Measurements from ENCODE around the gene MATK. TPM values are rescaled to one million over a fixed set of nuclear protein-coding genes. Genes with fewer than 3 reads are reported as not detected.

MATK gene
- total RNA-seq, 4 donors from 2014 or later, result 1.7 TPM; not detected in 3

GRCh38 chr19:3780786-3781304 lies 5.3 kb downstream of the MATK start:
- H3K9me3 ChIP-seq, result peaks cover 0 to 19% (median 3%) of the 10 kb centered on the region in 3 donors
- no peak overlapping the region for H3K4me3 ChIP-seq
- TF ChIP-seq POLR2A (IDR thresholded peaks at IDR 0.05), result no peak
- TF ChIP-seq, protein P1, sequence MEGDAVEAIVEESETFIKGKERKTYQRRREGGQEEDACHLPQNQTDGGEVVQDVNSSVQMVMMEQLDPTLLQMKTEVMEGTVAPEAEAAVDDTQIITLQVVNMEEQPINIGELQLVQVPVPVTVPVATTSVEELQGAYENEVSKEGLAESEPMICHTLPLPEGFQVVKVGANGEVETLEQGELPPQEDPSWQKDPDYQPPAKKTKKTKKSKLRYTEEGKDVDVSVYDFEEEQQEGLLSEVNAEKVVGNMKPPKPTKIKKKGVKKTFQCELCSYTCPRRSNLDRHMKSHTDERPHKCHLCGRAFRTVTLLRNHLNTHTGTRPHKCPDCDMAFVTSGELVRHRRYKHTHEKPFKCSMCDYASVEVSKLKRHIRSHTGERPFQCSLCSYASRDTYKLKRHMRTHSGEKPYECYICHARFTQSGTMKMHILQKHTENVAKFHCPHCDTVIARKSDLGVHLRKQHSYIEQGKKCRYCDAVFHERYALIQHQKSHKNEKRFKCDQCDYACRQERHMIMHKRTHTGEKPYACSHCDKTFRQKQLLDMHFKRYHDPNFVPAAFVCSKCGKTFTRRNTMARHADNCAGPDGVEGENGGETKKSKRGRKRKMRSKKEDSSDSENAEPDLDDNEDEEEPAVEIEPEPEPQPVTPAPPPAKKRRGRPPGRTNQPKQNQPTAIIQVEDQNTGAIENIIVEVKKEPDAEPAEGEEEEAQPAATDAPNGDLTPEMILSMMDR (IDR thresholded peaks at IDR 0.05 in 4 of 5, conservative IDR thresholded peaks at IDR 0.05 in 1 of 5), result no peak
- H3K27me3 ChIP-seq, result peaks cover 22 to 41% (median 28%) of the 10 kb centered on the region in 3 donors
- intact Hi-C loops (cut with DNase I; ENCODE audit: low total_unique reads), result no loop called here
- H3K36me3 ChIP-seq, result no peaks in the 10 kb centered on the region
- in situ Hi-C loops (cut with MboI; ENCODE audit: low sequenced_read_pairs in 4 of 4), result no loop called here
- no peaks in the 10 kb centered on the region for H3K4me1 ChIP-seq
- H3K27ac ChIP-seq, result no peak overlapping the region
- ATAC-seq (no peak), DNase-seq (no peak)

DNA sequence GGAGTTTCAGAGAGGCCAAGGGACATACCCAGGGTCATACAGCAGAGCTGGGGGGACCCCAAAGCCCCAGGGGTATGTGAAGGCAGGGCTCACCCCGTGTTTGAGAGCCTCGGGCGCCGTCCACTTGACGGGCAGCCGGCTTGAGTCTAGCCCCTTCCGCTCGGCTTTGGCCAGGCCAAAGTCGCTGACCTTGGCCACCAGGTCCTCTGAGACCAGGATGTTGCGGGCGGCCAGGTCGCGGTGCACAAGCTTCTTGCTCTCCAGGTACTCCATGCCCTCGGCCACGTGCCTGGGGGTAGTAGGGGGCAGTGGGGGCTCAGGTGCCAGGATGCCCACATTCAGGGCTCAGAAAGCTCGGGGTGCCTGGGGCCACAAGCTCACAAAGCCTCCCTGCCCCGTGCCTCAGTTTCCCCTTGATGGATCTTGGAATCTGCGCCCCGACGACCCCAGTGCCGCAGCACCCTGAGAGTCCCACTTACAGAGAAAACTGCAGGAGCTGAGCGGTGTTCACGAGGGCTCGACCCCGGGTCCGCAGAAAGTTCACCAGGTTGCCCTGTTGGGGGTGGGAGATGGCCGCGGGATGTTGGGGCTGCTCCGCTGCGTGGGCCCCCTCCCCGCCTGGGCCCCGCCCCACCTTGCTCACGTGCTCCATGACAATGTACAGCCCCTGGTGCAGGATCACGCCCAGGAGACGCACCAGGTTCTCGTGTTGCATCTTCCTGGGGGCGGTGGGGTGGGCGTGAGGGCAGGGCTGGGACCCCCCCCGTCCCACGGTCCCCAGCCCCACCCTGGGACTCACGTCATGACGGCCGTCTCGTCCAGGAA lies 7.1 kb downstream of the MATK start:
- Histone ChIP-seq H3K9me3 (peaks cover 0 to 19% (median 3%) of the 10 kb centered on the region in 3 donors), H3K36me3 (no peaks in the 10 kb centered on the region), H3K27me3 (peaks cover 12 to 25% (median 14%) of the 10 kb centered on the region in 3 donors), H3K4me1 (no peaks in the 10 kb centered on the region), H3K27ac (no peak overlapping the region), H3K4me3 (no peak overlapping the region)
- DNase-seq (no peak), ATAC-seq (no peak)
- TF ChIP-seq, protein P1 (IDR thresholded peaks at IDR 0.05 in 4 of 5, conservative IDR thresholded peaks at IDR 0.05 in 1 of 5), result no peak
- TF ChIP-seq POLR2A (IDR thresholded peaks at IDR 0.05), result no peak
- intact Hi-C loops (cut with DNase I; ENCODE audit: low total_unique reads), result no loop called here
- in situ Hi-C loops (cut with MboI; ENCODE audit: low sequenced_read_pairs in 4 of 4), result no loop called here

DNA sequence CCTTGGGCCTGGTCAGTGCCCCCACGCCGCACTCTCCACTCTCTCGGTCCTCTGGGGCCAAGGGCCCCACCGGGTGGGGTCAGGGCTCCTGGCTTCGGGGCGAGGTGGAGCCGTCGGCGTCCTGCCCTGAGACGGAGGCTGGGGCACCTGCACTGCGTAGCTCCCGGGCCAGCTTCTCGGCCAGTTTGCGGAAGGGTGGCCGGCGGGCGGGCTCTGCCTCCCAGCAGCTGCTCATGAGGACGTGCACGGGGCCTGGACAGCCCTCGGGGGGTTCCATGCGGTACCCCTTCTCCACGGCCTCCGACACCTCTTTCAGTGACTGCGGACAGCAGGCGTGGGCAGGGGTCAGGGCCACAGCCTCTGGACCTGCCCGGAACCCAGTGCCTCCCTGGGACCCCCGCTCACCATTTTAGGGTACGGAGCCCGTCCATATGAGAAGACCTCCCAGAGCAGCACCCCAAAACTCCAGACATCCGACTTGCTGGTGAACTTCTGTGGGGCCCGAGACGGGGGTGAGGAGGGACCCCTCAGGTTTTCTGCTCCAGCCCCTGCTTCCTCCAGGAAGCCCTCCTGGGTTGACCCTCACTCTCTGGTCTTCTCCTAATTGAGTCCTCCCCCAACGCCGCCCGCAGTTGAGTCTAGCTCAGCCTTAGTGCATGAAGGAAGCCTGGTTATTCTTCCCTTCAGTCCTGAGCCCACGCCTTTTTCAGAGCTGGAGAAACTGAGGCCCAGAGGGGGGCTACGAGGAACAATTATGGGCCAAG lies 7.9 kb downstream of the MATK start:
- H3K27ac ChIP-seq, result no peak overlapping the region
- peaks cover 0 to 19% (median 3%) of the 10 kb centered on the region in 3 donors for H3K9me3 ChIP-seq
- no peak overlapping the region for H3K4me3 ChIP-seq
- H3K4me1 ChIP-seq, result no peaks in the 10 kb centered on the region
- peaks cover 6 to 17% (median 10%) of the 10 kb centered on the region in 3 donors for H3K27me3 ChIP-seq
- DNase-seq (no peak), ATAC-seq (no peak)
- no peaks in the 10 kb centered on the region for H3K36me3 ChIP-seq
- intact Hi-C loops (cut with DNase I; ENCODE audit: low total_unique reads), result no loop called here
- TF ChIP-seq POLR2A (IDR thresholded peaks at IDR 0.05), result no peak
- TF ChIP-seq, protein P1 (IDR thresholded peaks at IDR 0.05 in 4 of 5, conservative IDR thresholded peaks at IDR 0.05 in 1 of 5), result no peak
- in situ Hi-C loops (cut with MboI; ENCODE audit: low sequenced_read_pairs in 4 of 4), result no loop called here

DNA sequence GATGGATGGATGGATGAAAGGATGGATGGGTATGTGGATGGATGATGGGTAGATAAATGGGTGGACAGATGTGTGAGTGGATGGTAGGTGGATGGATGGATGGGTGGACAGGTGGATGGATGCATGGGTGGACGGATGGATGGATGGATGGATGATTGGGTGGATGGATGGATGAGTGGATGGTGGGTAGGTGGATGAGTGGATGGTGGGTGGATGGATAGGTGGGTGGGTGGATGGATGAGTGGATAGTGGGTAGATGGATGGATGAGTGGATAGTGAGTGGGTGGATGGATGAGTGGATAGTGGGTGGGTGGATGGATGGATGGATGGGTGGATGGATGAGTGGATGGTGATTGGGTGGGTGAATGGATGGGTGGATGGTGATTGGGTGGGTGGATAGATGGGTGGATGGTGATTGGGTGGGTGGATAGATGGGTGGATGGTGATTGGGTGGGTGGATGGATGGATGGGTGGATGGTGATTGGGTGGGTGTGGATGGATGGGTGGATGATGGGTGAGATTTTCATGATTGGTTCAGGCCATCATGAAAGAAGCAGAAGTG lies 9.6 kb downstream of the MATK start:
- DNase-seq (no peak), ATAC-seq (no peak)
- in situ Hi-C loops (cut with MboI; ENCODE audit: low sequenced_read_pairs in 4 of 4) (no loop called here), intact Hi-C loops (cut with DNase I; ENCODE audit: low total_unique reads) (no loop called here)
- no peaks in the 10 kb centered on the region for H3K36me3 ChIP-seq
- no peaks in the 10 kb centered on the region for H3K4me1 ChIP-seq
- H3K27me3 ChIP-seq, result peaks cover 0 to 4% (median 2%) of the 10 kb centered on the region in 3 donors
- TF ChIP-seq, protein P1 (IDR thresholded peaks at IDR 0.05 in 4 of 5, conservative IDR thresholded peaks at IDR 0.05 in 1 of 5), result no peak
- no peak for TF ChIP-seq POLR2A (IDR thresholded peaks at IDR 0.05)
- H3K9me3 ChIP-seq, result peaks cover 0 to 8% (median 0%) of the 10 kb centered on the region in 3 donors
- no peak overlapping the region for H3K4me3 ChIP-seq
- H3K27ac ChIP-seq, result no peak overlapping the region
